Upper lobe of right lung (tissue), 1 donor: ENCODE measurements around the gene SHISAL2B. TPM values are rescaled to one million over a fixed set of nuclear protein-coding genes. Genes with fewer than 3 reads are reported as not detected.
"Not testable (repeated sequence)": the region's sequence is repeated elsewhere in the genome, so short reads cannot be mapped to it uniquely, and the experiment has no call there.

Source experiments
- ATAC-seq: fragments of 200-7000 bp; cut with Tn5 transposase; one replicate; pipeline ENCODE4 v1.9.1; 2020; ENCODE audit warnings: mild to moderate bottlenecking, moderate library complexity
- DNase-seq: peaks from one replicate; pipeline ENCODE4 v3.0.0-alpha.2; 2020
- H3K27ac ChIP-seq: fragments of 200-600 bp; one replicate; pipeline ENCODE4 v1.8.0; 2022
- H3K27me3 ChIP-seq: fragments of 200-600 bp; one replicate; pipeline ENCODE4 v1.8.0; 2022; ENCODE audit warnings: mild to moderate bottlenecking
- H3K36me3 ChIP-seq: fragments of 200-600 bp; one replicate; pipeline ENCODE4 v1.8.0; 2022
- H3K4me1 ChIP-seq: fragments of 200-600 bp; one replicate; pipeline ENCODE4 v1.8.0; 2022
- H3K4me3 ChIP-seq: fragments of 200-600 bp; one replicate; pipeline ENCODE4 v1.8.0; 2022; ENCODE audit warnings: mild to moderate bottlenecking
- H3K9me3 ChIP-seq: fragments of 200-600 bp; one replicate; pipeline ENCODE4 v1.8.0; 2022
- intact Hi-C: fragments of 100-400 bp; cut with DNase I; formaldehyde crosslinking; loops from one replicate; pipeline ENCODE4 v1.11.0; 2022
- total RNA-seq: library from RNA; stranded (reverse); fragmentation: NEBNext Ultra II Directional; extraction: Animal tissue kit (Norgen Biotek cat#: 25700); gene quantifications from one replicate; pipeline ENCODE4 v1.2.1, GENCODE V29; 2021
- TF ChIP-seq, protein P1 (sequence below): fragments of 200-600 bp; IDR thresholded peaks from one replicate; pipeline ENCODE4 v1.8.0; 2022; ENCODE audit warnings: antibody characterized with exemption
- donor health status: DM: no; HTN: yes; CAD: no; lungs with severe emphysema.

The SHISAL2B gene
- total RNA-seq, 1 donor from 2014 or later = not detected

GRCh38 chr5:64685866-64686265, 4.4 kb upstream of the SHISAL2B start:
- intact Hi-C loops = no loop called here
- ATAC-seq (no peak), DNase-seq (no peak)
- Histone ChIP-seq H3K27ac (no peak overlapping the region), H3K36me3 (no peaks in the 10 kb centered on the region), H3K4me3 (no peak overlapping the region), H3K27me3 (peaks cover 30% of the 10 kb centered on the region), H3K4me1 (peaks cover 11% of the 10 kb centered on the region), H3K9me3 (no peaks in the 10 kb centered on the region)
- TF ChIP-seq, protein P1, sequence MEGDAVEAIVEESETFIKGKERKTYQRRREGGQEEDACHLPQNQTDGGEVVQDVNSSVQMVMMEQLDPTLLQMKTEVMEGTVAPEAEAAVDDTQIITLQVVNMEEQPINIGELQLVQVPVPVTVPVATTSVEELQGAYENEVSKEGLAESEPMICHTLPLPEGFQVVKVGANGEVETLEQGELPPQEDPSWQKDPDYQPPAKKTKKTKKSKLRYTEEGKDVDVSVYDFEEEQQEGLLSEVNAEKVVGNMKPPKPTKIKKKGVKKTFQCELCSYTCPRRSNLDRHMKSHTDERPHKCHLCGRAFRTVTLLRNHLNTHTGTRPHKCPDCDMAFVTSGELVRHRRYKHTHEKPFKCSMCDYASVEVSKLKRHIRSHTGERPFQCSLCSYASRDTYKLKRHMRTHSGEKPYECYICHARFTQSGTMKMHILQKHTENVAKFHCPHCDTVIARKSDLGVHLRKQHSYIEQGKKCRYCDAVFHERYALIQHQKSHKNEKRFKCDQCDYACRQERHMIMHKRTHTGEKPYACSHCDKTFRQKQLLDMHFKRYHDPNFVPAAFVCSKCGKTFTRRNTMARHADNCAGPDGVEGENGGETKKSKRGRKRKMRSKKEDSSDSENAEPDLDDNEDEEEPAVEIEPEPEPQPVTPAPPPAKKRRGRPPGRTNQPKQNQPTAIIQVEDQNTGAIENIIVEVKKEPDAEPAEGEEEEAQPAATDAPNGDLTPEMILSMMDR = no peak

- Histone ChIP-seq H3K27me3 (peaks cover 50% of the 10 kb centered on the region), H3K36me3 (no peaks in the 10 kb centered on the region), H3K4me1 (peaks cover 11% of the 10 kb centered on the region), H3K4me3 (no peak overlapping the region), H3K9me3 (no peaks in the 10 kb centered on the region), H3K27ac (no peak overlapping the region)
- DNase-seq (no peak), ATAC-seq (no peak)
- intact Hi-C loops = no loop called here
- TF ChIP-seq, protein P1 = no peak
These were observed 1.9 kb upstream of the SHISAL2B start for GRCh38 chr5:64688391-64688790.

DNA sequence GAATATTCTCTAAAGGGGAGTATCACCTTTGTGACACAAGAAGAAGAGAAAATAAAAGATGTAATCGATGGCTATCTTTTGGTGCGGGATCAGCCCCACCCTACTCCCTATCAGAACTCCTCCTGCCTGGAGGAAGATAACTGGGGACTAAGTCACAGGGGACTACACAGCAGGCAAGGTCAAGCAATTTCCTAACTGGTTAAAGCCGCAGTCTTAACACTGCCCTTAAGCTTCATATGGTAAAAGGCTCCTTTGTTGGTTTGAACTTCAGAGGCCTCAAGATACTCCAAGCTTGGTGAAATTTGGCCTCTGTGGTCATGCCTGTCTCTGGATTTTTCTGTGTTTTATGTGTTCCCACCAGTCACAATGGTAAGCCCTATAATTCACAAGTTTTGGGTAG, 1.3 kb upstream of the SHISAL2B start:
- no peaks in the 10 kb centered on the region for H3K9me3 ChIP-seq
- no peaks in the 10 kb centered on the region for H3K36me3 ChIP-seq
- DNase-seq = no peak
- TF ChIP-seq, protein P1 = no peak
- no peak overlapping the region for H3K4me3 ChIP-seq
- peaks cover 11% of the 10 kb centered on the region for H3K4me1 ChIP-seq
- no peak overlapping the region for H3K27ac ChIP-seq
- no peak for ATAC-seq
- intact Hi-C loops = no loop called here
- H3K27me3 ChIP-seq = peaks cover 50% of the 10 kb centered on the region

DNA sequence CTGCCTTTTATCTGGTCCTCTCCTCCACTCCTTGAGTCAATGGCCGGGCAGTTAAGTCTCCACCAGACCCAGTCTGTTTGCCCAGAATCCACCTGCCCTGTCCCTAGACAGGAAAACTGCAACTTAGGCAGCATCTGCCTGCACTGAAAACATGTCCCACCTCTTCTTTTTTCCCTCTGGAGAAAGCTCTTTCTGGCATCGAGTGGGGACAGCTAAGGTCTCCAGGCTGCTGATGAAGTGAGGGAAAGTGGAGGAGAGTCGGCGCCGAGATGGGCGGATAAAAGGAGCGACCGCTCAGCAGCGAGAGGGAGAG, 243 bp upstream of the SHISAL2B start:
- no peak for ATAC-seq
- H3K27me3 ChIP-seq = peaks cover 50% of the 10 kb centered on the region
- no peak overlapping the region for H3K4me3 ChIP-seq

DNA sequence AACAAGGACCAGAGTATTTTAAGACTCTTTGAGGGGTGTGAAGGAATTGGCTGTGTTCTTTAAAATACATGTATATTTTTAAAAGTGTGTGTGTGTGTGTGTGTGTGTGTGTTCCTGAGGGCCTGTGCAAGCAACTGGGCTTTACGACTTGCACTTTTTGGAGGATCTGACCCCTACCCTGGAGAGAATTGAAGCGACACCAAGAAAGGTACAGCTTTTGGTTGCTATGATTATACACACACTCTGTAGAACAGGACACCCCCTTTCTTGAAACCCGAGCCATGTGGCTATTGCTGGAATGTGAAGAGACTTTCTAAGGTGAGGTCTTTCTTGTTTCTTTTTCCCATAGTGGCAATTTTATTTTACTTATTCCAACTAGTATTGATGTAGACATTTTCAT, 988 bp downstream of the SHISAL2B start:
- no peak for ATAC-seq
- Histone ChIP-seq H3K27ac (no peak overlapping the region), H3K36me3 (no peaks in the 10 kb centered on the region), H3K4me3 (no peak overlapping the region), H3K9me3 (peaks cover 1% of the 10 kb centered on the region), H3K4me1 (peaks cover 11% of the 10 kb centered on the region), H3K27me3 (peaks cover 50% of the 10 kb centered on the region)
- TF ChIP-seq, protein P1 = no peak
- intact Hi-C loops = no loop called here
- DNase-seq = no peak

More for the DNA sequence above, 243 bp upstream of the SHISAL2B start:
- intact Hi-C loops = no loop called here
- Histone ChIP-seq H3K27ac (no peak overlapping the region), H3K4me1 (peaks cover 11% of the 10 kb centered on the region), H3K9me3 (no peaks in the 10 kb centered on the region), H3K36me3 (no peaks in the 10 kb centered on the region)
- DNase-seq = no peak
- TF ChIP-seq, protein P1 = no peak

DNA sequence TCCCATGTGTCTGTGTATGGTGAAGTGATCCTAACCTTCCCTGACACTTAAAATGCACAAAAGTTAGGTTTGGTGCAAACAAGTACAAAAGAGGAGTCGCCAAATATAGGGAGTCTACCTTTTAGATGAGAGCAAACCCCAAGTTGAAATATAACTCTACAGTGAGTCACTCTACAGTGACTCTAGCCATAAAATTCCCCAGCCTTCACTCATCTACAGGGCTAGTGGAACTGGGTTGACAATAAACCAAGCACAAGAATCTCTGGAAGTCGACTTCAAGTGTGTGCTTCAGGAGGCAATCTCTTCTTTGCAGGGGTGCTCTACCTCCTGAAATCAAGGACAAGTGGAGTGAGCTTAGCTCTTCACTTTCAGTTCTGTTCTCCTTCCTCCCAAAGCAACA, 3.3 kb downstream of the SHISAL2B start:
- ATAC-seq (no peak), DNase-seq (no peak)
- Histone ChIP-seq H3K9me3 (peaks cover 7% of the 10 kb centered on the region), H3K36me3 (no peaks in the 10 kb centered on the region), H3K4me1 (peaks cover 11% of the 10 kb centered on the region), H3K4me3 (no peak overlapping the region), H3K27ac (no peak overlapping the region), H3K27me3 (peaks cover 41% of the 10 kb centered on the region)
- TF ChIP-seq, protein P1 = no peak
- intact Hi-C loops = no loop called here

DNA sequence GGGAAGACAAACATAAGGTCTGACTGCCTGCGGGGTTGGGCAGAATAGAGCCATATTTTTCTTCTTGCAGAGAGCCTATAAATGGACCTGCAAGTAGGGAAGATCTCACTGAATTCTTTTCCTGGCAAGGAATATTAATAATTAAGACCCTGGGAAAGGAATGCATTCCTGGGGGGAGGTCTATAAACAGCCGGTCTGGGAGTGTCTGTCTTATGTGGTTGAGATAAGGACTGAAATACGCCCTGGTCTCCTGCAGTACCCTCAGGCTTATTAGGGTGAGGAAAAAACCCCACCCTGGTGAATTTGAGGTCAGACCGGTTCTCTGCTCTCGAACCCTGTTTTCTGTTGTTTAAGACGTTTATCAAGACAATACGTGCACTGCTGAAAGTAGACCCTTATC, 6.1 kb downstream of the SHISAL2B start:
- peaks cover 14% of the 10 kb centered on the region for H3K27me3 ChIP-seq
- H3K9me3 ChIP-seq, H3K36me3 ChIP-seq, ATAC-seq, H3K4me3 ChIP-seq, DNase-seq, H3K27ac ChIP-seq, H3K4me1 ChIP-seq, intact Hi-C loops: not testable (repeated sequence)
